DMS153 treated with DMSO at 0.1 percent for 48 hours (cell line): ENCODE data around the gene HSPD1.
A peak's percentile ranks its signal among the peaks of the same experiment; 100 is the strongest.

Experiments used
- DNase-seq: peaks from one replicate; lab custom pipeline; 2025; ENCODE audit not compliant: unreplicated experiment; lab: John Stamatoyannopoulos, UW

Gene HSPD1

DNA sequence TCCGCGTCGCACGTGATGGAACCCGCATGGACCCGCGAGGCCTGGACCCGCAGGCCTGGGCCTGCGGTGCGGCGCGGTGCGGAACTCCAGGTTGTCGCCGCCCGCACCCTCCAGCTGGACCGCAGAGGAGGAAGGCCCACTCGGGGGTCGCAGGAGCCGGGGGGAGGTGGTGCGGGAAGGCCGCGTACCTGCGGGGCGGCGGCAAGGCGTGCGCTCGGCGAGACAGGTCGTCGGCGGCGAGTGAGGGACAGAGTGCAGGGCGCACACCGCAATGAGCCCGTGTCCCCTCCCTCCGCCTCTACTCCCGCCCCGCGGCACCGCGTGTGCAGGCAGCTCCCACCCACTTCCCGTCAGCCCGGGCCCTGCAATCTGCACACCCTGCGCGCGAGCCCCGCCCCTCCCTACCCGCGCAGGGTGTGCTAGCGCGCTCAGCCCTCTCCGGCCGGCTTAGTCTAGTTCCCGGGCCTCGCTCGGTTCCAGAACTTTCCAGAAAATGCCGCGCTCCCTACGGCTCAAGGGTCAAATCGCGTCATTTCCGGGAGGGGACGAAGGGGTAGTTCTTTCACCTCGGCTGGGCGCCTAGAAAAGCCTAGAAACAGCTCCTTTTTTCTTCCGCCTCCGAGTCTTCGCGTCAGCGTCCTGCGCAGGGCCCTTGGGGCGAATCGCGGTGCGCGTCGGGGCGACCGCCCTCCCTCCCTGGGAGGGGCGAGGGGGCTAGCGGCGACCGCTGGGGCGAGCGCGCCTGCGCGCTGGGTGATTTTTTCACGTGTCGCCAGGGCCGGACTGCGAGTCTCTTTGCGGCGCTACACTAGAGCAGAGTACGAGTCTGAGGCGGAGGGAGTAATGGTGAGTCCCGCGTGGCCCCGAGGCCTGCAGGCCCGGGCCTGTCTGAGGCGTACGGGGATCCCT is at the start of gene HSPD1, which contains the start of gene HSPE1:
HSPD1 (minus strand) TSS at position 247 of the 909 bp plus-strand sequence. CDS start 992 bp downstream, outside the sequence.
HSPE1 (plus strand) TSS at position 786 of the 909 bp plus-strand sequence; CDS start at position 844, 58 bp downstream.
- DNase-seq = peak; percentile 97

DNA sequence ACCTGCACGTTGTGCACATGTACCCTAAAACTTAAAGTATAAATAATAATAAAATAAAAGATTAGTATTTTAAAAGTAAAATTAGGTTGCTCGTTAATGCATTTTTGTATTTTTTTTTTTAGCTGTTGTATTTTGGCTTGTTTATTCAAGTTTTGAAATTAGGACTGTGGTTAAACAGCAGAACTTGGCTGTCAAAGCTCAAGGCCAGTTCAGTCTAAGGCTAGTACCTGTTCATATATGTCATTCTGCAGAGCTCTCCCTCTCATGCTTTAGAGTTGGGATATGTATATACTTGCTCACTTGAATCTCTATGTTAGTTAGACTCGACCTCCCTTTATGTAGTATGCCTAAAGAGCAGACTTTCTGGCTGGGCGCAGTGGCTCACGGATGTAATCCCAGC is 48.9 kb upstream of the HSPD1 start:
- no peak for DNase-seq

DNA sequence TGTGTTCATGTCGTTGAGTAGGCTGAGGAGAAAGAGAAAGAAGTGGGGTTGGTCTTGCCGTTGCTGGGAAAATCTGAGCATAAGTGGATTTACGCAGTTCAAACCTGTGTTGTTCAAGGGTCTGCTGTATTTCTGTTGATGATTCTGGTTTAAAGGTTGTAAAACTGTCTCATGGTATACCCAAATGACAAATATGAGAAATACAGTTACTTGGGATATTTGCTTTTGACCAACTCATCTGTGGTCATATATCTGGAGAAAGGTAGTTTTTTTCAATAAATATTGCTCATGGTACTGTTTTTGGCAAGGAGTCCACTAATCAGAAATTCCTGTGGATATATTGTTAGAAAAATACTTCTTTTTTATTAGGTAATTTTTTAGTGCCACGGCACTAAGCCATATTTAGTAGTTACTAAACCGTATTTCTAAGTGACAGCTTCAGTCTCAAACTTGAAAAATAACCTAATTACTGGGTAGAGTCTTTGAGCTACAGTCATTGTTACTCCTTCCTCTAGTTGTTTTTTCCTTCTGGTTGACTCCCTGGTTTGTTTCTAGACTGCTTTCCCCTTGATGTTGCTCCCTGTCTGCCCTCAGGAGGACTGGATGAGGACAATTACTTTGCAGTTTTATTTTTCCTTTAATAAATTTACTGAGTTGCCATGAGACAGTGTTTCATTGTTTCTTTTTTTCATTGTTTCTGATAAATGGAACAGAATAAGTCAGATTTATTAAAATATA is 47.7 kb upstream of the HSPD1 start:
- DNase-seq = no peak

DNA sequence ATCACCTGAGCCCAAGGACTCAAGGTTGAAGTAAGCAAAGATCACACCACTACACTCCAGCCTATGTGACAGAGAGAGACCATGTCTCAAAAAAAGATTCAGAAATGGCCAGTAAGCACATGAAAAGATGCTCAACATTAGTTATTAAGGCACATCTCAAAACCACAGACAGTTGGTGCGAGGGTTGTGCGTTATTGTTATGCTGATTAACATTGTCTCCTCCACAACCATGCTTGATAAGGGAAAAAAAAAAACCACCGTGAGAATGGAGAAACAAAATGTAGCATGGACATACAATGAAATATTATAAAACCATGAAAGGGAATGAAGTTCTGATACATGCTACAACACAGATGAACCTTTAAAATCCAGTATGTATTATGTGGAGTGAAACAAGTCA is 43.6 kb upstream of the HSPD1 start:
- DNase-seq = no peak

DNA sequence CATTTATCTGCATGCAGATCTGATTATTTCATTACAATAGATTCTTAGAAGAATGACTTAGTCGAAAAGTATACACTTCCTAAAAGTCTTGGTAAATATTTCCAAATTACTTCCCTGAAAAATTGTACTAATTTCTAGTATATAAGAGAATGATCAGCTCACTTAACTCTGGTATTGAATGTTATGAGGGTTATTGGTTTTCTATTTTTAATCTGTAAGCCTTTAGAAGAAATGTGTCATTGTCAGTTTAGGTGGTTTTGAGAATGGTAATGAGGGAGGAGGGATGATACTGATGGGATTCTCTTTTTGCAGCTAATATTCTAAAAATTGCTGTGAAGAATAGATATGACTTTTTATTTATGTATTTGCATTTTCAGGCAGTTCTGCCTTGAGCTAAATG is 40.1 kb upstream of the HSPD1 start:
- DNase-seq = no peak

DNA sequence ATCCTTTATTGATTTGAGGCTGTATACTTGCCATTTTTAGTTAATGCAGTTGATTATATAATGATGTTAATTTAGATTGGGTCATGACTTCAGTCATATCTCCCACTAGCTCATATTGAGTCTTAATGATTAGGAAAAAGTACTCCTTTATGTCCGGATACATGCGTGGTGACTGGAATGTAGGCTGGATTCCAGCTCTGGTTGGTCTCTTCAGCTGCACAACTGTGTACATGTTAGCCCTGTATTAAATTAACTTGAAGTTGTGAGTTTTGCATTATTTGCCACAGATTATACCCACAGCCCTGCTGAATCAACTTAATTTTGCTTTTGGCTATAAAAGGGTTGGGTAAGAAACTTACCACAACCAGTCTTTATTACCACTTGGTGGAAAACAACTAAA is 38.8 kb upstream of the HSPD1 start:
- no peak for DNase-seq

DNA sequence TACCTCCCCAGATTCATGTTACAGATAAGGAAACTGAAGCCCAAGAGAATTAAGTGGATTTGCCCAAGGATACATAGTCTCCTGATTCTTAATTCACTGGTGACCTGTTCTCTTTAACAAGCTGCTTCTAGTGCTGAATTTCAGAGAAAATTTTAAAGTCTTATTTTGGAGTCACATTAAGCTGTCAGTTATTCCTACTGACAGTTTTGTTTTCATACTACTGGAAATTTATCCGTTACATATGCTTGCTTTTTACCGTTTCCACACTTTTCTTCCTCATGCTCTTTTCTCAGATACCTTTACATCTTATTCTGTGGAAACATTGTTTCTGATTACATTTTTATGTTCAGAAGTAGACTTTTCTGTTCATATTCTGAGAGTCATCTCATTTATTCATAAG is 17.5 kb upstream of the HSPD1 start:
- DNase-seq = no peak

DNA sequence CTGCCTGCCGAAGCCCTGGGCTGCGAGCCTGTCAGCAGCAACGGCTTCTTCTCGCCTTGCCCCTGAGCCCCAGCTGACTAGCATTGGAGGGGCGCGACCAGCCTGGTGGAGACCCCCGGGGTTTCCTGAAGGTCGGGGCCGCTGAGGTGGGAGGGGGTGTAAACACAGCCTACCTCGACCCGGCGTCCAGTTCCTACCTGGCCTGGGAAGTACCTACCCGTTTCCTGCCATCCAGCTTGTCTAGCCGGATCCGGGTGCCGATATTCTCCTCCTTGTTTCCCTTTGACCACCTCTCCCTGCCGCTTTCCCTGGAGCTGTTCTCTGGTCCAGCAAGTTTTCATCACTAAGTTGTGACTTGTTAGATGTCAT is 16.7 kb upstream of the HSPD1 start:
- DNase-seq = peak; percentile 7

DNA sequence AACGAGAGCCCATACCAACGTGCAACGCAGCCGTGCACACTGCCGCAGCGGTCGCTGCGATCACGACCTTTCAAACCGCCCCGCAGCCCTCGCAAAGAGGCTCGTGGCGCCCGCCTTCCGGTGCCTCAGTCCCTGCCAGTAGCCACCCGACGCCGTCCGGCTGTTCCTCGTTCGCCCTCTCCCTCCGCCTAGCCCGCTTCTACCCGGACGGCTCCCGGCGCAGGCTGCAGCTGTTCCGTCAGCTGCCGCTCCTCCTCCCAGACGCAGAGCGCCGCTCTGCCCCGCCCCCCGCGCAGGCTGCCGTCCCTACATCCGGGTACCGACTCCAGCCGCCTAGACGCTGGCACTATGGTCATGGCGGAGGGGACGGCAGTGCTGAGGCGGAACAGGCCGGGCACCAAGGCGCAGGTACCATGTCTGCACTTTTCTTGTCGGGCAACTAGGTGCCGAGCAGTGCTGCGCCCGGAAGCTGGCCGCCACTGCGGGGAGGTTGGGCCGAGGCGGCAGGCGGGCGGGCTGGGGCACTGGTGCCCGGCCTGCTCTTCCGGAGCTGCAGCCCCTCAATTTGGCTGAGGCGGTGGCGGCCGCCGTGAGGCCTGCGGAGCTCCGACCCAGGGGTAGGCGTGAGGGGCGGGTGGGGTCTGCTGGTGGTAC is 16.2 kb upstream of the HSPD1 start, which contains the start of gene MOB4:
MOB4 (plus strand) TSS at position 328 of the 654 bp plus-strand sequence; CDS start at position 349, 21 bp downstream.
- peak; percentile 96 for DNase-seq

DNA sequence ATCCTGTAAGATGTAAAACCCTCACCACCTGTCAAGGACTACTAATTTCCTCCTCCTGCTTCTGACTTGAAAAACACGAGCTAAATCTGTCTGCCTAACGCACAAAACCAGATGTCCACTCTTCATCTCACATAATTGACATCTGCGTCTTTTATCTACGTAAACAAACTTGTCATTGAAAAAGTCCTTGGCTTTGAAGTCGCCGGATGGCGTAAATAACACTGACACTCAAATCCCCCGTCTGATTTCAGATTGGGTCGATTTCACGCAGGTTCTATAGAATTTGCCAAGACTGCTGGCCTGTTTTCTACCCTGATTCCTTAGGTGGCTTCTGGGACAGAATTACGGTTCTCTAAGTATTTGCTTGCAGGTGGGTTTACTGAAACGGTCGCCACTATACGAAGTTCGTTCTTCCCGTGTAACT is 15.7 kb upstream of the HSPD1 start:
- peak; percentile 61 for DNase-seq

DNA sequence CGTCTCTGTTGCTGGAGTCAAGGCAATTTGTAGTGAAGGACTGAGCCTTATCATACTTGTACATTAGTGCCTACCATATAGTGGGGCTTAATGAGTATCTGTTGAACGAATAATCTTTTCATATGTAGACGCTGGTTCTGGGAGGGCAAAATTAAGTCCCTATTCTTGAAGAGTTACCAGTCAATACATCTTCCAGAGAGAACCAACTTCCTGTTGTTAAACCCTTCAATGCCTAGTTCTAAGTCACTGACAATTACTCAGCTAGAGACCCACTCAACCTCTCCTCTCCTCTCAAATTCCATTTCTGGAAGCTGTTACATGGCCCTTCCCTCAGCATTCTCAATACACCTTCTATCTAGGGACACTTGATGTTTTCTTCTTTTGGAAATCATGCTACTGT is 15.1 kb upstream of the HSPD1 start:
- peak; percentile 17 for DNase-seq

DNA sequence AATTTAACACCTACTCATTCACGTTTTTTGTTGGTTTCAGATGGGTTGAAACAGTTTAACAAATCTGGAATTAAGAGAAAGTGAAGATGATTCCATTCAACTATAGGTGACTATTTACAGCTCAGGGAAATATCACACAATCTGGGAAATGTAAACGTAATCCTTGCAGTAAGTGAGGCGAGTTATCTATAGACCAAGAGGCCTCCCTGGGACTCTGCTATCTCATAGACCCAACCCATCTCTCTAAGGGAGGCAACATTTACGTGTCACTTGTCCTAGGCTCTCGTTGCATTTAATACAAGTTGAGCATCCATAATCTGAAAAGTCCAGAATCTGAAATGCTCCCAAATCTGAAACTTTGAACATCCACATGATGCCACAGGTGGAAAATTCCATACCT is 14.3 kb upstream of the HSPD1 start:
- DNase-seq = no peak

DNA sequence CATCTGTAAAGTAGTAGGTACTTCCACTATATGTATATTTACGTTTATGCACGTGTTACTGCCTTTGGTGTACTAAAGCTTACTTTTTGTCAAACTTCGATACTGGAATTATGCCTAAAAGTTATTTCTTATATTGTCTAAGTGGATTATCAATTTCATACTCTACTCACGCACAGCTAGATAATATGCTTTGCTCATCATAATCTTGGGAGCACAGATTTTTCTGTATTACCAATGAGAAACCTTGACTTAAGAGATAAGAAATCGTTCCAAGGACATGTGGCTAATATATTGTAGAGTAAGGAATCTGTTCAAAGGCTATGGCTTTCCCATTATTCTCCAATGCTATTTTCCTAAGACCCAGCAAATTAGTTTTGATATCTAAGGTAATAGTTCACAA is 7.0 kb upstream of the HSPD1 start:
- DNase-seq = no peak

DNA sequence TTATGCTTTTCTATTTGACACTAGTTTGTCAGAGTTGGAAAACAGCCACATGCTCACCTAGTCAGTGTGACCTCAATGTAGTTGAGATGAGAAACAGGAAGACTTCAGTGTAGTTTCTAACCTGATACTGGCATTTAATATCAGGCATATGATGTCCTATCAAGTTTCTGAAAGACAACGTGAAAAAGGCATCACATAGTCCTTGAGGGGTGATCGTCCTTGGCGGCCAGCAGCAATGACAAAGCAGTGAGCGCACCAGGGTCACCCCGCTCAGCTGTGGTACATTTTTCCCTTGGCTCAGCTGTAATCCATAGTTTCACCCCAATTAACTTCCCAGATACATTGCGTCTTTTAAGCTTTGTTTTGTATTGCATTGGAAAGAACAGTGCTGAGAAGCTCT is 4.9 kb upstream of the HSPD1 start:
- no peak for DNase-seq

DNA sequence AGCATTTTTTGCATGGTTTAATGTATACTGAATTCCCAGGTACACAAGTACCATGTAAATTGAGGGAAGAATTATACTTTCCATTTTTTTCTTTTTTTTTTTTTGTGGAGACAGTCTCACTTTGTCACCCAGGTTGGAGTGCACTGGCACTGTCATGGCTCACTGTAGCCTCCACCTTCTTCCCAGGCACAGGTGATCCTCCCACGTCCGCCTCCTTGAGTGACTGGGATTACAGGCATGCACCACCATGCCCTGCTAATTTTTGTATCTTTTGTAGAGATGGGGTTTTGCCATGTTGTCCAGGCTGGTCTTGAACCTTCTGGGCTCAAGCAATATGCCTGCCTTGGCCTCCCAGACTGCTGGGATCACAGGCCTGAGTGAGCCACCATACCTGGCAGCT is 4.4 kb upstream of the HSPD1 start:
- DNase-seq = no peak

DNA sequence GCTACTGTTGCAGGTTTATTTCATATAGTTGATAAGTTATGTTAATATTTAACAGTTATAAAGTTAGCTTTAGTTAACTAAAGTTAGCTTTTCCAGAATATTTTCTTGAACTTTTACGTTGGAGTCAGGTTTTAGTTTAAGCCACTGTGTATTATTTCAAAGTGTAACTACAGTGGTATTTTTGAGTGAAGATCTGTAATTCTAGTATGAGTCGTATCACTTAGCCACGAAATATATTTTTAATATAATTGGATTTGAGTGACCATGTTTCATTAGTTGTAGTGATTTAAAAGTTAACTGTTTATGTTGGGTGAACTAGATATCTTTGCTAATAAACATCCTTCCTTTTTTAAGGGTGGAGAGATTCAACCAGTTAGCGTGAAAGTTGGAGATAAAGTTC is 3.0 kb upstream of the HSPD1 start:
- no peak for DNase-seq

DNA sequence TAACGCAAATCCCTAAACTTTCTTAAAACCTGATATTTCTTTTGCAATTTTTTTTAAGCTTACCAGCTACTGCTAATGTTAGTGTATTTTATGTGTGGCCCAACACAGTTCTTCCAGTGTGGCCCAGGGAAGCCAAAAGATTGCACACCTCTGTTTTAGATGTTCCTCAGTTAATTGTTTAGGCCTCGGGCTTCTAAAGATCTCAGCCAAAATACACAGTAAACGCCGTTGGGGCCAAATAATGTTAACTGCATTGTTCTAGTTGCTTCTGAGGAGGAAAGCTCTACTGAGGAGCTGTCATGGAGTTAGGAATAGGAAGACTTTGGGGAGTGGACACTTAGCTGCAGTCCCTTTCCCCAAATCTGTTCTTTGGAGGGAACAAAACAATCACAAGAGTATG is 2.6 kb upstream of the HSPD1 start:
- DNase-seq = no peak

DNA sequence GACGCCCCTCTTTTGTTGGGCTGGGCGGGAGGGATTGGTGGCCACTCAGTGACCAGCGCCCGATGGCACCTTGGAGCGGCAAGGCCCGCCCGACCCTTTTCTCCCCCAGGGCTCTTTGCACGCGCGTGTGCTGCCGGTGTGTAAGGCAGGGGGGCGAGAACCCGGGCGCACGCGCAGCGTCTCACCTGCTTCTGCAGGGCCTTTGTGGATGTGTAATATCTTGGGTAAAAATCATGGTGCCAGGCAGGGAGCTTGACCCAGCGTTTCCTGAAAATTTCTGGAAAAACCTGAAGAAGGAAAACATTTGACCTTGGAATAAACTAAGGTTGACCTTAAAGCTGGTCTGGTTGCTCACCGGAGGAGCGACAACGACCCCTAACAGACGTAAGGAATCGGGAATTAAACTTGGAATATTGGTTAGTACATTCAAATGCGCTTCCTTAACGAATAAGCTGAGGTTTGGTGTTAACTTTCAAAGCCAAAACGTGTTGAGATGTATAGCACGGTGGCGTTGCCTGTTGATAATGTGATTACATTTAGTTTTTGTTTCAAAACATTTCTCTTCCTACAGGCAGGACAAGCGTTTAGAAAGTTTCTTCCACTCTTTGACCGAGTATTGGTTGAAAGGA is 977 bp upstream of the HSPD1 start:
- DNase-seq = no peak

DNA sequence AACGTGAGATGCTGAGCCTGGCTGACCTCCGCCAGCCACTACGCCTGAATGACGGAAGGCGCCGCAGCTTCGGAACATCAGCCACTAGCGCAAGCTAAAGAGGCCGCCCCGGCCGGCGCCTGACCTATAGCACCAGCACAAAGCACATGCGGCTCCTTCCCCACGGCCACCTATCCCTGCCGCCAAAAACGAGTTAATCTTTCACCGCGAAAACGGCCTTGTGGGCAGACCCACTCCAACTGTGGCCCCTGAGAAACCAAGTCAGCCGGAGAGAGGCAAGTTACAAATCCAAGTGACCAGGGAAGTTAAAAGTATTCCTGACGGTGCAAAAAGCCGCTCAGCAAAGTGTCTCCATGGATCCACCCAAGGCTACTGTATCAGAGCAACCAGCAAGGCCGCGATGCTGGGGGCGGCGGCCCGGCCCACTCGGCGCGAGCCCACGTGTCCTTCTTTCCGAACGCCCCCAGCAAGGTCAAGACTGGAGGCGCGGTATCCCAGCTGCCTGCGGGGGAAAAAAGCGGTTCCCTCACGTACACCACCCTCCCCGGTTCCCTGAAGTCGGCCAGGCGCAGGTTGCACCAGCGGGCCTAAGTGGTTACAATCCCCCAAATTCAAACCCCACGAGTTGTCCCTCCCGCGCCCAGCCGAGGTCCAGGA is 575 bp downstream of the HSPD1 start:
- DNase-seq = peak; percentile 12

DNA sequence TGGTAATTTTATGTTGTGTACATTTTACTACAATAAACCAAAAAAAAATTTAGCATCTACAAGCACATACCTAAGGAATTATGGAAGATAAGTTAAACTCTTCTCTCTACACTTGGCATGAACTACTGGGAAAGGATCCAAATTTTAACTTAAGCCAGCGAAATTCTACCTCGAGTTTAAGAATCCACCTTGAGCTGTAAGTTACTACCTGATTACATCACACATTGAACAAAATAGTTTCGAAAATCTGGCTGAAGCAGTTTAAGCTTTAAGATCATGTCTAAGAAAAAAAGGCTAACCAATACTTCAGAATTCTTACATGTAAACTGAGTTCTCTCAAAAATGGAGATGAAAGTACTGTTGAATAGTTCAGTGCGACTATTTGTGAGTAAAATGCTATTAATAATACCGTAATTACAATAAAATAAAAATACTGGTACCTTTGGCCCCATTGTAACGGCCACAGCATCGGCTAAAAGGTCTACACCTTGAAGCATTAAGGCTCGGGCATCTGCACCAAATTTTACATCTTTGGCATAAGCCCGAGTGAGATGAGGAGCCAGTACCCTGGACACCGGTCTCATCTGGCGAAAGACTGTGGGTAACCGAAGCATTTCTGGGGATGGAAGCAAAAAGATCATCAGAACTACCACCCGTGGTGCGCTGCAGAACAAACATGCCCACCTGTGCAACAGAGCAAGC is 1.3 kb downstream of the HSPD1 start:
- no peak for DNase-seq
